ENCODE measurements around the gene GAS7. TPM values are rescaled to one million over a fixed set of nuclear protein-coding genes. Genes with fewer than 3 reads are reported as not detected.

The GAS7 gene
- total and polyA plus RNA-seq, 8 donors: 30.4 to 83.4 (median 40.1) TPM

- intact Hi-C loops (cut with DNase I): no loop called here
- DNase-seq (no peak), ATAC-seq (no peak)
- Histone ChIP-seq H3K9me3 (peaks cover 0 to 11% of the 10 kb centered on the region in 2 donors), H3K36me3 (no peaks in the 10 kb centered on the region), H3K27ac (no peak overlapping the region), H3K4me3 (no peak overlapping the region), H3K27me3 (peaks cover 0 to 14% of the 10 kb centered on the region in 2 donors), H3K4me1 (peaks cover 3 to 20% of the 10 kb centered on the region in 2 donors)
- TF ChIP-seq, protein P1, sequence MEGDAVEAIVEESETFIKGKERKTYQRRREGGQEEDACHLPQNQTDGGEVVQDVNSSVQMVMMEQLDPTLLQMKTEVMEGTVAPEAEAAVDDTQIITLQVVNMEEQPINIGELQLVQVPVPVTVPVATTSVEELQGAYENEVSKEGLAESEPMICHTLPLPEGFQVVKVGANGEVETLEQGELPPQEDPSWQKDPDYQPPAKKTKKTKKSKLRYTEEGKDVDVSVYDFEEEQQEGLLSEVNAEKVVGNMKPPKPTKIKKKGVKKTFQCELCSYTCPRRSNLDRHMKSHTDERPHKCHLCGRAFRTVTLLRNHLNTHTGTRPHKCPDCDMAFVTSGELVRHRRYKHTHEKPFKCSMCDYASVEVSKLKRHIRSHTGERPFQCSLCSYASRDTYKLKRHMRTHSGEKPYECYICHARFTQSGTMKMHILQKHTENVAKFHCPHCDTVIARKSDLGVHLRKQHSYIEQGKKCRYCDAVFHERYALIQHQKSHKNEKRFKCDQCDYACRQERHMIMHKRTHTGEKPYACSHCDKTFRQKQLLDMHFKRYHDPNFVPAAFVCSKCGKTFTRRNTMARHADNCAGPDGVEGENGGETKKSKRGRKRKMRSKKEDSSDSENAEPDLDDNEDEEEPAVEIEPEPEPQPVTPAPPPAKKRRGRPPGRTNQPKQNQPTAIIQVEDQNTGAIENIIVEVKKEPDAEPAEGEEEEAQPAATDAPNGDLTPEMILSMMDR (IDR thresholded peaks at IDR 0.05): no peak
These were observed 116.7 kb downstream of the GAS7 start for GRCh38 chr17:10081571-10082169.

GRCh38 chr17:10077561-10078299, 120.7 kb downstream of the GAS7 start:
- no peak overlapping the region for H3K4me3 ChIP-seq
- intact Hi-C loops (cut with DNase I): no loop called here
- no peaks in the 10 kb centered on the region for H3K9me3 ChIP-seq
- no peaks in the 10 kb centered on the region for H3K27me3 ChIP-seq
- H3K36me3 ChIP-seq: no peaks in the 10 kb centered on the region
- TF ChIP-seq, protein P1 (IDR thresholded peaks at IDR 0.05): no peak
- DNase-seq: no peak
- no peak overlapping the region for H3K27ac ChIP-seq
- no peak for ATAC-seq
- no peaks in the 10 kb centered on the region for H3K4me1 ChIP-seq

DNA sequence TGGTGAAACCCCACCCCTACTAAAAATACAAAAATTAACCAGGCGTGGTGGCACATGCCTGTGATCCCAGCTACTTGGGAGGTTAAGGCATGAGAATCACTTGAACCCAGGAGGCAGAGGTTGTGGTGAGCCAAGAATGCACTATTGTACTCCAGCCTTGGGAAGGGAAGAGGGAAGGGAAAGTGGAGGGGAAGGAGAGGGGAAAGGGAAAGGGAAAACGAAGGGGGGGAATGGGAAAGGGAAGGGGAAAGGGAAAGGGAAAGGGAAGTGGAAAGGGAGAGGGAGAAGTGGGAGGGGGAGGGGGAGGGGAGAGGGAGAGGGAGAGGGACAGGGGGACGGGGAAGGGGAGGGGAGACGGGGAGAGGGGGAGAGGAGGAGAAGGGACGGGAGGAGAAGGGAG, 122.5 kb downstream of the GAS7 start:
- Histone ChIP-seq H3K27me3 (peaks cover 0 to 9% of the 10 kb centered on the region in 2 donors), H3K4me1 (no peaks in the 10 kb centered on the region), H3K36me3 (no peaks in the 10 kb centered on the region), H3K9me3 (no peaks in the 10 kb centered on the region), H3K27ac (no peak overlapping the region), H3K4me3 (no peak overlapping the region)
- intact Hi-C loops (cut with DNase I): no loop called here
- TF ChIP-seq, protein P1 (IDR thresholded peaks at IDR 0.05): no peak
- no peak for DNase-seq
- ATAC-seq: no peak

DNA sequence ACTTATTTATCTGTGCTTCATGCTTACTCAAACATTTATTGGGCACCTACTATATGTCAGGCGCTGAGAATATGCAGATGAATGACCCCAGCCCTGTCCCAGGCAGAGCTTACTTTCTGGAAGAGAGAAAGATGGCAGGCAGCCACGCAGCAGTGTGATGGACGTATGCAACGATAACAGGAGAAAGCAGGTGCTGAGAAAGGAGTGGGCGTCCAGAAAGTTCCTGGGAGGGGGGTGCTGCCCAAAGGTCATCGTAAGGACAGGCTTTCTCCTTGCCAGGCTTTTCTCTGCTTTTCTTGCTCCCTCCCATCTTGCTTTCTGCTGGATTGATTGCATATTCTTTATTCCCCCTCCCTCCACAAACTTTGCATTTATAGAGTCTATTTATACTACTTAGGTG, 124.5 kb downstream of the GAS7 start:
- ATAC-seq (no peak), DNase-seq (no peak)
- intact Hi-C loops (cut with DNase I): no loop called here
- peaks cover 0 to 12% of the 10 kb centered on the region in 2 donors for H3K27me3 ChIP-seq
- no peak overlapping the region for H3K4me3 ChIP-seq
- no peak overlapping the region for H3K27ac ChIP-seq
- H3K36me3 ChIP-seq: no peaks in the 10 kb centered on the region
- H3K4me1 ChIP-seq: peaks cover 3 to 4% of the 10 kb centered on the region in 2 donors
- TF ChIP-seq, protein P1 (IDR thresholded peaks at IDR 0.05): no peak
- H3K9me3 ChIP-seq: no peaks in the 10 kb centered on the region

GRCh38 chr17:10072556-10073425, 125.6 kb downstream of the GAS7 start:
- no peak for DNase-seq
- TF ChIP-seq, protein P1 (IDR thresholded peaks at IDR 0.05): no peak
- no peak overlapping the region for H3K4me3 ChIP-seq
- no peak overlapping the region for H3K27ac ChIP-seq
- intact Hi-C loops (cut with DNase I): no loop called here
- H3K27me3 ChIP-seq: peaks cover 0 to 12% of the 10 kb centered on the region in 2 donors
- no peaks in the 10 kb centered on the region for H3K9me3 ChIP-seq
- H3K36me3 ChIP-seq: no peaks in the 10 kb centered on the region
- H3K4me1 ChIP-seq: peaks cover 3 to 4% of the 10 kb centered on the region in 2 donors
- no peak for ATAC-seq
